GM12892 (cell line): Measurements from ENCODE around the gene HSD17B2.

Source experiments
- POLR2A ChIP-seq: IDR thresholded peaks from 2 replicates; pipeline ENCODE4 v1.6.1; 2011; ENCODE audit warnings: low read depth, low read length, control low read depth
- POLR2AphosphoS5 ChIP-seq: IDR thresholded peaks from 2 replicates; pipeline ENCODE4 v1.6.1; 2011; ENCODE audit warnings: low read depth, low read length, control low read depth

DNA sequence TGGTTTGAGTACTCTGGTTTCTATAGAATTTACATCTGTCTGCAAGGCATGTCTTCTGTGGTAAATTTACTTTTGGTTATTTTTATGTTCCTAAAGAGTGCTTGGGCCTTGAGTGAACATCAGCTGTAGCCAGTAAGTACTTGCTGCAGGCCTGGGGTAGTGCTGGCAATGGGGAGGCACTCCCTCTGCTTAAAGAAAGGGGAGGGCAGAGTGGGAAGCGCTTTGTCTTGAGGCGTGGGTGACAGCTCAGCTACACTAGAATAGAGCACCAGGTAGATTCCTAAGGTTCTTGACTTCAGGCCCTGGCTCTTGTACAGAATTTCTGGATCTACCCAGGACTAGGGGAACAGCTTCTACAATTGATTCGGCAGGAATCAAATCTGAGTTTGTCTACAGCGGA, 84.4 kb downstream of the HSD17B2 start:
- no peak for TF ChIP-seq POLR2AphosphoS5
- TF ChIP-seq POLR2A: no peak
